Peyer's patch (tissue), 4 donors: ENCODE data around the gene MTMR2. TPM values are rescaled to one million over a fixed set of nuclear protein-coding genes. Genes with fewer than 3 reads are reported as not detected.

Experiments used
- DNase-seq, 3 donors: peaks; one replicate each; pipeline ENCODE4 v3.0.0-alpha.2; 2017 to 2019
- H3K27ac ChIP-seq, 4 donors: fragments of 200-600 bp; sonication (generic); one replicate each; pipeline ENCODE4 v1.5.1; 2016 to 2019
- H3K27me3 ChIP-seq, 2 donors: fragments of 200-600 bp; sonication (generic); one replicate each; pipeline ENCODE4 v1.5.1; 2019
- H3K36me3 ChIP-seq, 3 donors: fragments of 200-600 bp; sonication (generic); one replicate each; pipeline ENCODE4 v1.5.1; 2016 to 2019
- H3K4me1 ChIP-seq, 4 donors: fragments of 200-600 bp; sonication (generic); one replicate each; pipeline ENCODE4 v1.5.1; 2016 to 2019
- H3K4me3 ChIP-seq, 4 donors: fragments of 200-600 bp; sonication (generic); 1 replicate in 3 of 4; 2 replicates in 1 of 4; pipeline ENCODE4 v1.5.1; 2016 to 2019; ENCODE audit warnings: mild to moderate bottlenecking in 1 of 4
- H3K9me3 ChIP-seq, 4 donors: fragments of 200-600 bp; sonication (generic); one replicate each; pipeline ENCODE4 v1.5.1; 2016 to 2019; ENCODE audit warnings: mild to moderate bottlenecking in 1 of 4
- POLR2A ChIP-seq, 2 donors: fragments of 450-650 bp; IDR thresholded peaks; one replicate each; pipeline ENCODE4 v1.5.1; 2017; ENCODE audit warnings: antibody characterized with exemption in 2 of 2, mild to moderate bottlenecking in 2 of 2, moderate library complexity in 2 of 2
- total RNA-seq, 4 donors: library from RNA; depleted of rRNA; stranded (reverse); fragments of >200 nt; gene quantifications; one replicate each; pipeline ENCODE4 v1.1.0, GENCODE V29; 2016
- TF ChIP-seq, protein P1 (sequence below), 6 experiments: fragments of 450-650 bp in 4 of 6; fragments of 200-600 bp in 2 of 6; sonication (generic) in 1 of 6; IDR thresholded peaks; one replicate each; pipeline ENCODE4 v1.5.1; 2017 to 2019; ENCODE audit warnings: antibody characterized with exemption in 6 of 6, mild to moderate bottlenecking in 3 of 6, moderate library complexity in 1 of 6

The MTMR2 gene
- total RNA-seq, 4 donors from 2014 or later = 7.9 to 17.3 (median 11.1) TPM

DNA sequence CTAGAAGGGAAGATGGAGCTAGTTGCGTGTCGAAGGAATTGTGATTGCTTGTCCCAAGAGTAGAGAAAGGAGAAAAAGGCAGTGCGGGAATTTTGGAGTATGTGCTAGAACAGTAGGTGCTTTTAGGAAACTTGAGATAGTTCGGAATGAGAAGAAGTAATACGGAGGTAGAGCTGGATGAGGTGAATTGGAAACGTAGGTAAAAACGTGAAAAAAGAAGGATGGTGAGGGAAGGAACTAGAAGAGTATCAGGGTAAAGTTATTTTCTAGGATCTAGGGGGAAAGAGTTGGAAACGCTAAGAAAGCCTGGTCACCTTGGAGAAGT is 132.2 kb downstream of the MTMR2 start:
- Histone ChIP-seq H3K27ac (peak overlapping the region in 2 of 4 donors; percentile 98), H3K4me3 (peak overlapping the region; percentile 64 to 84 (median 82)), H3K9me3 (no peaks in the 10 kb centered on the region), H3K4me1 (peaks cover 0 to 33% (median 5%) of the 10 kb centered on the region in 4 donors), H3K36me3 (peaks cover 0 to 8% (median 0%) of the 10 kb centered on the region in 3 donors), H3K27me3 (no peaks in the 10 kb centered on the region)
- no peak for TF ChIP-seq POLR2A (IDR thresholded peaks at IDR 0.05)
- TF ChIP-seq, protein P1, sequence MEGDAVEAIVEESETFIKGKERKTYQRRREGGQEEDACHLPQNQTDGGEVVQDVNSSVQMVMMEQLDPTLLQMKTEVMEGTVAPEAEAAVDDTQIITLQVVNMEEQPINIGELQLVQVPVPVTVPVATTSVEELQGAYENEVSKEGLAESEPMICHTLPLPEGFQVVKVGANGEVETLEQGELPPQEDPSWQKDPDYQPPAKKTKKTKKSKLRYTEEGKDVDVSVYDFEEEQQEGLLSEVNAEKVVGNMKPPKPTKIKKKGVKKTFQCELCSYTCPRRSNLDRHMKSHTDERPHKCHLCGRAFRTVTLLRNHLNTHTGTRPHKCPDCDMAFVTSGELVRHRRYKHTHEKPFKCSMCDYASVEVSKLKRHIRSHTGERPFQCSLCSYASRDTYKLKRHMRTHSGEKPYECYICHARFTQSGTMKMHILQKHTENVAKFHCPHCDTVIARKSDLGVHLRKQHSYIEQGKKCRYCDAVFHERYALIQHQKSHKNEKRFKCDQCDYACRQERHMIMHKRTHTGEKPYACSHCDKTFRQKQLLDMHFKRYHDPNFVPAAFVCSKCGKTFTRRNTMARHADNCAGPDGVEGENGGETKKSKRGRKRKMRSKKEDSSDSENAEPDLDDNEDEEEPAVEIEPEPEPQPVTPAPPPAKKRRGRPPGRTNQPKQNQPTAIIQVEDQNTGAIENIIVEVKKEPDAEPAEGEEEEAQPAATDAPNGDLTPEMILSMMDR (IDR thresholded peaks at IDR 0.05) = no peak
- no peak for DNase-seq

DNA sequence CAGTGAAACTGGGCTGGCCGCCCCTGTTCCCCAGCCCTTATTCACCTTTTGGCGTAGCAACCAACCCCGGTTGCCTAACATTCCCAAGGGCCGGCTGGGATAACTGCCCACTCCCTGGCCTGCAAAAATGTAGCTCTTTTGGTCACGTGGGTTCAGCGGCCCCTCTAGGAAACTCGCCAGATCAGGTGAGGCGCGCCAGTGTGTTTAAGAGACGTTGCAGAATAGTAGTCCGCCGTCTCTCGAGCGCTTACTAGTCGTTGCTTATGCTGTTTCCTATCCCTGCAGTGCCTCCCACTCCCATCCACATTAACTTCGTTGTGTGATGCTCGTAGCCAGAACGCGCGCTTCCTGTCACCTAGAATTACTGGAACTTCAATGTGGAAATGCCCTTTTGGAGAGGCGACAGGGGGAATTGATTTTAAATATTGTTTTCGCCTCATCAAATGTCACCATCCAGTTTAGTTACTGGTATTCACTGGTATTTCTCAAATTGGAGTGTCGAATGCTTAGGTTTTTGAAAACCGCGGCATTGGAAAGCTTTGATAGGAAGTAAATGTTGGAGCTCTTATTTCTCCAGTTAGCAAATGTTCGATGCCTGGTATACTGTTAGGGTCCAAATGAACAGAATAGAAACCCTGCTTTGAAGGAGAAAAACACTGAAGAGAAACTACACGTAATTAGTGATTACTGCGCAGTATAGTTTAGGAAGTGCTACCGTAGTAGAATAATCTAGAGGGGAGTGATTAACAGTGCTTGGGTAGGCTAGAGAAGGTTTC is 132.8 kb downstream of the MTMR2 start:
- H3K9me3 ChIP-seq = no peaks in the 10 kb centered on the region
- DNase-seq = peak; percentile 73 to 85 (median 77)
- TF ChIP-seq, protein P1 (IDR thresholded peaks at IDR 0.05) = no peak
- TF ChIP-seq POLR2A (IDR thresholded peaks at IDR 0.05) = peak in 1 of 2 donors; percentile 43
- H3K27me3 ChIP-seq = no peaks in the 10 kb centered on the region
- H3K4me1 ChIP-seq = peaks cover 0 to 28% (median 5%) of the 10 kb centered on the region in 4 donors
- peak overlapping the region; percentile 95 to 98 (median 98) for H3K27ac ChIP-seq
- H3K36me3 ChIP-seq = peaks cover 0 to 13% (median 0%) of the 10 kb centered on the region in 3 donors
- peak overlapping the region; percentile 64 to 84 (median 82) for H3K4me3 ChIP-seq

DNA sequence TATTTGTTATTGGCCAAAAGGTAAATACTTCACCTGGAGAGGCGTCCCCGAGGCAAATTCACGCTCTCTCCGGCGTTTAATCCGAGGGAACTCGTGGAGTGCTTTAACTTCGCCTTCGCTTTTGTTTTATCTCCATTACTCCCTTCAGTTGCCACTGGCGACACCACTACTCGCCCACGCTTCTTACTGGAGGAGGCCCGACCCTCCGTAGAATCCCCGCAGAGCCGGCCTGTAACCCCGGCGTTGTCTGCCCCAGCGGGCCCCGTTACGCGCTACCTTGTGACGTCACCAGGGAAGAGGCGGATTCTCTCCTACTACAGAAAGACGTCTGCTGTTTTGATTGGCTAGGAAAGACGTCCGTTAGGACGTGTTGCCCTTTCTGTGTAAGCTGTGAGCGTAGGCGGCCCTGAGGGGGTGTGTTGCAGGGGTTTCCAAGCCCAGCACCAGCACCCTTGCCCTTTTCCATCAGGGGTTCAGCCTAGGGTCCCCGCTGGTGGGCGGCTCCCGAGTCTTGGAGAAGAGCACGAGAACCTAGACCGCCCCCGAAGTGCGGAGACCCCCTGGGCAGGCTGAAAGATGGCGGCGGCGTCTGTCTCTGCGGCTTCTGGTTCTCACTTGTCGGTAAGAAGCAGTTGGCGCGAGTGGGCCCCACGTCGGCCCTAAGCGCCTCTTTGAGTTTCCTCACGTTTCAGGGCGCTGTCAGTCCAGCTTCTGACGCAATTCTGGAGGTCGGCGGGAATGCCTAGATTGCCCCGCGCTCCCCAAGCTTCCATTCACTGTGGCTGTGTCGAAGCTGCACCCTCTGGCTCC is 133.6 kb downstream of the MTMR2 start, which contains the start of gene CEP57:
TSS of gene CEP57 (plus strand) at position 376 of the 810 bp plus-strand sequence. CDS start at position 577, 201 bp downstream.
- H3K4me3 ChIP-seq = peak within 1 kb of the TSS; percentile 64 to 84 (median 82)
- no peaks in the 10 kb centered on the region for H3K27me3 ChIP-seq
- peaks cover 0 to 21% (median 0%) of the 10 kb centered on the region in 3 donors for H3K36me3 ChIP-seq
- TF ChIP-seq POLR2A (IDR thresholded peaks at IDR 0.05) = peak; percentile 55 to 66
- TF ChIP-seq, protein P1 (IDR thresholded peaks at IDR 0.05) = no peak
- H3K4me1 ChIP-seq = peaks cover 0 to 26% (median 5%) of the 10 kb centered on the region in 4 donors
- no peaks in the 10 kb centered on the region for H3K9me3 ChIP-seq
- peak within 1 kb of the TSS; percentile 95 to 98 (median 98) for H3K27ac ChIP-seq
- peak; percentile 92 to 99 (median 97) for DNase-seq

DNA sequence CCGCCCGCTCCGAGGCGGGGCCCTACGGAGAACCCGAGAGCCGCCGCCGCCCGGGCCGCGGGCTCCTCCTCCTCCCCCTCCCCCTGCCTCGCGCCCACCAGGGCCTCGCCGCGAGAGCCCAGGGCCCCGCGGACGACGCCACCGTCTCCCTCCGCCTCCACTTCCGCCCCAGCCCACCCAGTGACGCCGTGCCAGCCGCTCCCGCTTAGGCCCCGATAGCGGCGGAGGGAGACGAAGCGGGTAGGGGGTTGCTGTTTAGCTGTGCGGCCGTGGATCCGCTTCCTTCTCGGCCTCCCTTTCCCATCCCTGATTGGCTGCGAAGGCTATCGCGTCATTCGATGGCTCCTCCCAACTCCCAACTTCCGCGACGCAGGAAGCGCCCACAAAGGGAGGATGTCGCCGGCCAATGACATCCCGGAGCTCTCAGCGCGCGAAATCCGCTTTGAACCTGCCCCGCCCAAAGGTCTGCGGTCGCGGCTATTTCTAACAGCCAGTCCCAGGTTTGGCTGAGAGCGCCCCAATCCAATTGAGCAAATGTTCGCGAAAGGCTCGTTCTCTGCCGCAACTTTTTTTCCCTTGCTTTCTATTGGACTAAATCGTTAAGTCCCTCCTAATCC is 134.3 kb downstream of the MTMR2 start, which contains the start of gene FAM76B:
TSS of gene FAM76B (minus strand) at position 277 of the 617 bp plus-strand sequence. CDS start 304 bp downstream, outside the sequence.
- DNase-seq = peak; percentile 94 to 98 (median 98)
- H3K9me3 ChIP-seq = no peaks in the 10 kb centered on the region
- H3K27me3 ChIP-seq = no peaks in the 10 kb centered on the region
- peaks cover 0 to 21% (median 5%) of the 10 kb centered on the region in 4 donors for H3K4me1 ChIP-seq
- H3K4me3 ChIP-seq = peak within 1 kb of the TSS; percentile 64 to 84 (median 82)
- TF ChIP-seq, protein P1 (IDR thresholded peaks at IDR 0.05) = no peak
- peak; percentile 88 to 92 for TF ChIP-seq POLR2A (IDR thresholded peaks at IDR 0.05)
- peaks cover 0 to 28% (median 0%) of the 10 kb centered on the region in 3 donors for H3K36me3 ChIP-seq
- H3K27ac ChIP-seq = peak within 1 kb of the TSS; percentile 95 to 98 (median 98)
